ENCODE data around the gene GFER. TPM values are rescaled to one million over a fixed set of nuclear protein-coding genes. Genes with fewer than 3 reads are reported as not detected.

The GFER gene
- total RNA-seq, 4 donors from 2014 or later, result 29.9 to 117 (median 64.3) TPM

- no peaks in the 10 kb centered on the region for H3K36me3 ChIP-seq
- TF ChIP-seq, protein P1, sequence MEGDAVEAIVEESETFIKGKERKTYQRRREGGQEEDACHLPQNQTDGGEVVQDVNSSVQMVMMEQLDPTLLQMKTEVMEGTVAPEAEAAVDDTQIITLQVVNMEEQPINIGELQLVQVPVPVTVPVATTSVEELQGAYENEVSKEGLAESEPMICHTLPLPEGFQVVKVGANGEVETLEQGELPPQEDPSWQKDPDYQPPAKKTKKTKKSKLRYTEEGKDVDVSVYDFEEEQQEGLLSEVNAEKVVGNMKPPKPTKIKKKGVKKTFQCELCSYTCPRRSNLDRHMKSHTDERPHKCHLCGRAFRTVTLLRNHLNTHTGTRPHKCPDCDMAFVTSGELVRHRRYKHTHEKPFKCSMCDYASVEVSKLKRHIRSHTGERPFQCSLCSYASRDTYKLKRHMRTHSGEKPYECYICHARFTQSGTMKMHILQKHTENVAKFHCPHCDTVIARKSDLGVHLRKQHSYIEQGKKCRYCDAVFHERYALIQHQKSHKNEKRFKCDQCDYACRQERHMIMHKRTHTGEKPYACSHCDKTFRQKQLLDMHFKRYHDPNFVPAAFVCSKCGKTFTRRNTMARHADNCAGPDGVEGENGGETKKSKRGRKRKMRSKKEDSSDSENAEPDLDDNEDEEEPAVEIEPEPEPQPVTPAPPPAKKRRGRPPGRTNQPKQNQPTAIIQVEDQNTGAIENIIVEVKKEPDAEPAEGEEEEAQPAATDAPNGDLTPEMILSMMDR (IDR thresholded peaks at IDR 0.05), result no peak
- TF ChIP-seq POLR2AphosphoS5 (IDR thresholded peaks at IDR 0.05) (no peak), POLR2A (IDR thresholded peaks at IDR 0.05) (no peak), EP300 (IDR thresholded peaks at IDR 0.05; ENCODE audit: low read depth) (no peak)
- intact Hi-C loops (cut with DNase I; ENCODE audit: low total_unique reads), result no loop called here
- no peak for DNase-seq
- H3K4me1 ChIP-seq, result peaks cover 10 to 18% (median 13%) of the 10 kb centered on the region in 4 donors
- H3K27me3 ChIP-seq, result no peaks in the 10 kb centered on the region
- no peaks in the 10 kb centered on the region for H3K9me3 ChIP-seq
- in situ Hi-C loops (cut with MboI; ENCODE audit: low pct_ligation_motif_present in 1 of 4, low pct_unique_long_range_greater_than_20kb in 1 of 4, low sequenced_read_pairs in 3 of 4), result no loop called here
- WGBS, 2 donors (ENCODE audit: low coverage in 1 of 2), result 87% methylated on average over 37 of the region's 38 CpGs; no CpG with 5 or more reads in 1 of the 2 donors
- H3K27ac ChIP-seq, result no peak overlapping the region
- H3K4me3 ChIP-seq, result no peak overlapping the region
Measured at GRCh38 chr16:1946495-1947368, 37.3 kb upstream of the GFER start.

DNA sequence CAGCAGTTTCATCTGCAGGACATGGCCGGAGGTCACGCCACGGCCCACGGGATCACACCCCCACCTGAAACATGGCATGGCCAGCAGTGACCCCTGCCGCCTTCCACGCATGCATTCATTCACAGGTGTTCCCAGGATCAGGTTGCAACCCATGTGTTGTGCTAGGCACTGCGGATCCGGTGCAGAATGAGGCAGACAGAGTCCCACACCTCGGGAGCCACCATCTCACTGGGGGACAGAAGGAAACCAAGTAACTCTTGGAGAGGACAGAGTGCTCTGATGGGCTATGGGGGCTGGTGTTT is 36.7 kb upstream of the GFER start:
- WGBS, 2 donors (ENCODE audit: low coverage in 1 of 2), result 89% methylated on average over 9 of the region's 9 CpGs; no CpG with 5 or more reads in 1 of the 2 donors
- Histone ChIP-seq H3K36me3 (no peaks in the 10 kb centered on the region), H3K9me3 (no peaks in the 10 kb centered on the region), H3K27me3 (no peaks in the 10 kb centered on the region), H3K27ac (no peak overlapping the region), H3K4me3 (no peak overlapping the region), H3K4me1 (peaks cover 4 to 12% (median 7%) of the 10 kb centered on the region in 4 donors)
- intact Hi-C loops (cut with DNase I; ENCODE audit: low total_unique reads) (no loop called here), in situ Hi-C loops (cut with MboI; ENCODE audit: low pct_ligation_motif_present in 1 of 4, low pct_unique_long_range_greater_than_20kb in 1 of 4, low sequenced_read_pairs in 3 of 4) (no loop called here)
- TF ChIP-seq EP300 (IDR thresholded peaks at IDR 0.05; ENCODE audit: low read depth) (no peak), POLR2AphosphoS5 (IDR thresholded peaks at IDR 0.05) (no peak), POLR2A (IDR thresholded peaks at IDR 0.05) (no peak)
- TF ChIP-seq, protein P1 (IDR thresholded peaks at IDR 0.05), result no peak
- DNase-seq, result no peak

DNA sequence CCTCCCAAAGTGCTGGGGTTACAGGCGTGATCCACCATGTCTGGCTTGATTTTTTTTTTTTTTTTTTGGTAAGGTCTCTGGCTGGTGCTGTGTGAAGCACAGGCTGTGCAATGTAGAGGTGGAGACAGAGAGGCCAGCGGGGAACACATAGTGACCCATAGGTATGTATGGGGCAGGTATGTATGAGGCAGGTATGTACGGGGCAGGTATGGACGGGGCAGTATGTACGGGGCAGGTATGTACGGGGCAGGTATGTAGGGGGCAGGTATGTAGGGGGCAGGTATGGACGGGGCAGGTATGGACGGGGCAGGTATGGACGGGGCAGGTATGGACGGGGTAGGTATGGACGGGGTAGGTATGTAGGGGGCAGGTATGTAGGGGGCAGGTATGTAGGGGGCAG is 34.5 kb upstream of the GFER start:
- intact Hi-C loops (cut with DNase I; ENCODE audit: low total_unique reads) (no loop called here), in situ Hi-C loops (cut with MboI; ENCODE audit: low pct_ligation_motif_present in 1 of 4, low pct_unique_long_range_greater_than_20kb in 1 of 4, low sequenced_read_pairs in 3 of 4) (no loop called here)
- WGBS, 2 donors (ENCODE audit: low coverage in 1 of 2), result 83 to 92% methylated on average over 1 to 11 of the region's 11 CpGs
- no peak overlapping the region for H3K27ac ChIP-seq
- H3K9me3 ChIP-seq, result no peaks in the 10 kb centered on the region
- no peak for DNase-seq
- no peaks in the 10 kb centered on the region for H3K4me1 ChIP-seq
- TF ChIP-seq, protein P1 (IDR thresholded peaks at IDR 0.05), result no peak
- TF ChIP-seq POLR2A (IDR thresholded peaks at IDR 0.05) (no peak), EP300 (IDR thresholded peaks at IDR 0.05; ENCODE audit: low read depth) (no peak), POLR2AphosphoS5 (IDR thresholded peaks at IDR 0.05) (no peak)
- H3K27me3 ChIP-seq, result no peaks in the 10 kb centered on the region
- H3K36me3 ChIP-seq, result no peaks in the 10 kb centered on the region
- no peak overlapping the region for H3K4me3 ChIP-seq

GRCh38 chr16:1950047-1950446 is 33.9 kb upstream of the GFER start:
- intact Hi-C loops (cut with DNase I; ENCODE audit: low total_unique reads) (no loop called here), in situ Hi-C loops (cut with MboI; ENCODE audit: low pct_ligation_motif_present in 1 of 4, low pct_unique_long_range_greater_than_20kb in 1 of 4, low sequenced_read_pairs in 3 of 4) (no loop called here)
- Histone ChIP-seq H3K36me3 (no peaks in the 10 kb centered on the region), H3K4me3 (no peak overlapping the region), H3K4me1 (no peaks in the 10 kb centered on the region), H3K9me3 (no peaks in the 10 kb centered on the region), H3K27me3 (no peaks in the 10 kb centered on the region), H3K27ac (no peak overlapping the region)
- TF ChIP-seq POLR2AphosphoS5 (IDR thresholded peaks at IDR 0.05) (no peak), EP300 (IDR thresholded peaks at IDR 0.05; ENCODE audit: low read depth) (no peak), POLR2A (IDR thresholded peaks at IDR 0.05) (no peak)
- TF ChIP-seq, protein P1 (IDR thresholded peaks at IDR 0.05), result no peak
- no peak for DNase-seq
- WGBS, 2 donors (ENCODE audit: low coverage in 1 of 2), result 42% methylated on average over 7 of the region's 7 CpGs; no CpG with 5 or more reads in 1 of the 2 donors
